ENCODE measurements around the gene MYO5A. TPM values are rescaled to one million over a fixed set of nuclear protein-coding genes. Genes with fewer than 3 reads are reported as not detected.

MYO5A gene
- total and polyA plus RNA-seq, 10 of the 15 experiments (the other 5 are each of a cell fraction or from before 2014, with no cell fraction given), result 4.2 to 42.9 (median 31.1) TPM

- TF ChIP-seq ZBTB4 (CRISPR knock-in tag; IDR thresholded peaks at IDR 0.05) (no peak), BCLAF1 (IDR thresholded peaks at IDR 0.05) (no peak), YY1 (IDR thresholded peaks at IDR 0.05; ENCODE audit: low read depth, low read length) (no peak), USF1 (IDR thresholded peaks at IDR 0.05; ENCODE audit: borderline replicate concordance, extremely low read length, insufficient read depth, low read depth, low read length) (no peak), EGR1 (IDR thresholded peaks at IDR 0.05; ENCODE audit: borderline replicate concordance in 1 of 2, low read depth in 2 of 2, low read length in 2 of 2) (no peak)
Observed at GRCh38 chr15:52278135-52278534, 250.5 kb downstream of the MYO5A start (continued).
